GM12878 (cell line): Measurements from ENCODE around the gene XPO6. TPM values are rescaled to one million over a fixed set of nuclear protein-coding genes. Genes with fewer than 3 reads are reported as not detected.

ENCODE experiments used
- ATAC-seq: fragments of 200-7000 bp; cut with Tn5 transposase; 3 replicates; pipeline ENCODE4 v1.9.1; 2020; ENCODE audit warnings: mild to moderate bottlenecking, moderate library complexity
- BruUV-seq: library from RNA; stranded (reverse); fragments of 400-500 nt; replicated peaks from 2 replicates; lab custom pipeline; 2021; lab: Mats Ljungman, UMichigan
- CTCF ChIA-PET: fragments of 300-600 bp; sonication (Branson Sonifier 250); formaldehyde crosslinking; extraction: SDS; loops from one replicate; lab custom pipeline; 2021; ENCODE audit warnings: inconsistent platforms; lab: Yijun Ruan, JAX
- POLR2A ChIA-PET: fragments of 350-600 bp; formaldehyde crosslinking; extraction: SDS; loops from one replicate; lab custom pipeline; 2021; ENCODE audit warnings: inconsistent platforms; lab: Charles Lee
- RAD21 ChIA-PET: fragments of 300-600 bp; sonication (Branson Sonifier 250); formaldehyde crosslinking; loops from one replicate; lab custom pipeline; 2023; ENCODE audit warnings: antibody characterized with exemption; ENCODE audit not compliant: unreplicated experiment; lab: Charles Lee
- SMC1A ChIA-PET: fragments of 300-600 bp; sonication (Branson Sonifier 250); formaldehyde crosslinking; loops from one replicate; lab custom pipeline; 2023; ENCODE audit not compliant: unreplicated experiment, uncharacterized antibody; lab: Charles Lee
- DNase-seq: peaks from one replicate; pipeline ENCODE4 v3.0.0-alpha.2; 2011; ENCODE audit warnings: low read depth, low spot score
- FAIRE-seq: peaks from 3 replicates; lab custom pipeline; 2011; peaks lifted over from hg19 to GRCh38; lab: Jason Lieb, UNC
- H2AFZ ChIP-seq: 2 replicates; pipeline ENCODE4 v1.6.0; 2011; ENCODE audit warnings: low read depth, low read length, control low read depth; ENCODE audit not compliant: control insufficient read depth
- H3K27ac ChIP-seq: 2 replicates; pipeline ENCODE4 v1.5.1; 2011; ENCODE audit warnings: control low read depth; ENCODE audit not compliant: control insufficient read depth, insufficient read depth
- H3K27me3 ChIP-seq, 2 experiments: replicated peaks in 1 of 2; 2 replicates each; pipeline versions ENCODE4 v1.6.0 to v1.6.1; 2011; ENCODE audit warnings: low read length in 1 of 2; ENCODE audit not compliant: control insufficient read depth in 2 of 2, insufficient read depth in 2 of 2
- H3K36me3 ChIP-seq, 2 experiments: 2 replicates each; pipeline ENCODE4 v1.5.1; 2011; ENCODE audit warnings: low read length in 1 of 2; ENCODE audit not compliant: control insufficient read depth in 2 of 2, insufficient read depth in 2 of 2
- H3K4me1 ChIP-seq: 2 replicates; pipeline ENCODE4 v1.6.1; 2011; ENCODE audit warnings: mild to moderate bottlenecking, low read length, moderate library complexity, mixed read lengths; ENCODE audit not compliant: control insufficient read depth, insufficient read depth
- H3K4me2 ChIP-seq: 2 replicates; pipeline ENCODE4 v1.6.0; 2011; ENCODE audit warnings: control low read depth; ENCODE audit not compliant: control insufficient read depth, insufficient read depth
- H3K4me3 ChIP-seq: fragments of 200-600 bp; sonication (generic); 2 replicates; pipeline ENCODE4 v1.5.1; 2016
- H3K79me2 ChIP-seq: 2 replicates; pipeline ENCODE4 v1.6.0; 2011; ENCODE audit warnings: low read length; ENCODE audit not compliant: control insufficient read depth, insufficient read depth
- H3K9ac ChIP-seq: 2 replicates; pipeline ENCODE4 v1.8.0; 2011; ENCODE audit warnings: low read length, control low read depth, mixed read lengths; ENCODE audit not compliant: control insufficient read depth, insufficient read depth
- H3K9me3 ChIP-seq: replicated peaks from 3 replicates; pipeline ENCODE4 v1.5.1; 2011; ENCODE audit warnings: mild to moderate bottlenecking, low read length; ENCODE audit not compliant: control insufficient read depth, insufficient read depth
- H4K20me1 ChIP-seq: 2 replicates; pipeline ENCODE4 v1.6.0; 2011; ENCODE audit not compliant: control insufficient read depth, insufficient read depth
- CBFB ChIP-seq: IDR thresholded peaks from 2 replicates; pipeline ENCODE4 v1.6.1; 2016; ENCODE audit warnings: antibody characterized with exemption, low read depth
- GATAD2B ChIP-seq: fragments of 450-650 bp; conservative IDR thresholded peaks from 2 replicates; pipeline ENCODE4 v1.6.1; 2017; ENCODE audit warnings: low read depth, mild to moderate bottlenecking, moderate library complexity
- HDAC6 ChIP-seq: fragments of 200-600 bp; sonication (generic); IDR thresholded peaks from one replicate; pipeline ENCODE4 v1.8.0; 2017; ENCODE audit warnings: antibody characterized with exemption; ENCODE audit not compliant: unreplicated experiment
- KAT2A ChIP-seq: conservative IDR thresholded peaks from 2 replicates; pipeline ENCODE4 v1.6.1; 2011; ENCODE audit warnings: low read depth, low read length; ENCODE audit not compliant: control insufficient read depth
- NFYB ChIP-seq: IDR thresholded peaks from 2 replicates; pipeline ENCODE4 v1.6.1; 2011; ENCODE audit warnings: low read depth, mild to moderate bottlenecking, low read length, improper control_type of control experiment, moderate library complexity; ENCODE audit not compliant: insufficient read depth
- POU2F2 ChIP-seq: IDR thresholded peaks from 3 replicates; pipeline ENCODE4 v1.6.1; 2011; ENCODE audit warnings: low read depth, mild to moderate bottlenecking, low read length, borderline replicate concordance
- RBBP5 ChIP-seq: fragments of 200-600 bp; sonication (generic); conservative IDR thresholded peaks from 2 replicates; pipeline ENCODE4 v1.6.1; 2016
- RUNX3 ChIP-seq: IDR thresholded peaks from 2 replicates; pipeline ENCODE4 v1.6.1; 2012; ENCODE audit warnings: low read length, inconsistent platforms
- STAT1 ChIP-seq: fragments of 450-650 bp; conservative IDR thresholded peaks from 2 replicates; pipeline ENCODE4 v1.6.1; 2014; ENCODE audit warnings: antibody characterized with exemption, mild to moderate bottlenecking
- SUPT20H ChIP-seq: IDR thresholded peaks from 2 replicates; pipeline ENCODE4 v1.6.1; 2011; ENCODE audit warnings: low read depth, mild to moderate bottlenecking, low read length, moderate library complexity, borderline replicate concordance; ENCODE audit not compliant: control insufficient read depth
- USF2 ChIP-seq: IDR thresholded peaks from 2 replicates; pipeline ENCODE4 v1.6.1; 2011; ENCODE audit warnings: low read depth, low read length, improper control_type of control experiment, borderline replicate concordance
- ZSCAN29 ChIP-seq: fragments of 450-650 bp; IDR thresholded peaks from 2 replicates; pipeline ENCODE4 v1.6.1; 2017; ENCODE audit warnings: mild to moderate bottlenecking, moderate library complexity
- WGBS: methylation state at CpG from one replicate; pipeline ENCODE4 v1.1.6; 2016; ENCODE audit warnings: low lambda C conversion rate; ENCODE audit not compliant: insufficient replicate concordance, insufficient coverage; ENCODE audit errors: missing lambda C conversion rate; 5-methylcytosine and 5-hydroxymethylcytosine counted together
- in situ Hi-C: fragments of 300-500 bp; cut with MboI; formaldehyde crosslinking; loops from 9 replicates; pipeline ENCODE4 v1.14.3; 2018; ENCODE audit warnings: mixed read lengths
- intact Hi-C: fragments of 100-400 bp; cut with micrococcal nuclease; formaldehyde crosslinking; loops from one replicate; pipeline ENCODE4 v1.14.2; 2022; ENCODE audit not compliant: unreplicated experiment
- polyA plus RNA-seq, 11 experiments: library from polyadenylated mRNA; depleted of rRNA in 4 of 11; unstranded in 6 of 11; stranded (reverse) in 5 of 11; fragments of >200 nt; fragmentation: Nextera tagmentation in 4 of 11; fragmentation: Illumina TruSeq in 1 of 11; extraction: Ambion mirVana in 4 of 11; extraction: Trizol in 1 of 11; gene quantifications; 1 replicate in 1 of 11; 2 replicates in 10 of 11; pipeline versions ENCODE4 v1.2.1 to v1.2.3, GENCODE V29; 2011 to 2016; ENCODE audit warnings: inconsistent platforms in 2 of 11, missing spikeins in 2 of 11, low read depth in 1 of 11
- total RNA-seq, 4 experiments: library from RNA; depleted of rRNA in 3 of 4; stranded (reverse); fragments of >200 nt in 3 of 4; fragmentation: Illumina TruSeq in 1 of 4; extraction: Trizol in 1 of 4; gene quantifications; 2 replicates each; pipeline versions ENCODE4 v1.2.1 to v1.2.3, GENCODE V29; 2013 to 2021
- TF ChIP-seq, protein P1 (sequence below): IDR thresholded peaks from 2 replicates; pipeline ENCODE4 v1.6.1; 2012; ENCODE audit warnings: mild to moderate bottlenecking, low read depth, low read length

The XPO6 gene
- total and polyA plus RNA-seq, 10 of the 15 experiments (the other 5 are each of a cell fraction or from before 2014, with no cell fraction given), result 9.9 to 246 (median 110) TPM

DNA sequence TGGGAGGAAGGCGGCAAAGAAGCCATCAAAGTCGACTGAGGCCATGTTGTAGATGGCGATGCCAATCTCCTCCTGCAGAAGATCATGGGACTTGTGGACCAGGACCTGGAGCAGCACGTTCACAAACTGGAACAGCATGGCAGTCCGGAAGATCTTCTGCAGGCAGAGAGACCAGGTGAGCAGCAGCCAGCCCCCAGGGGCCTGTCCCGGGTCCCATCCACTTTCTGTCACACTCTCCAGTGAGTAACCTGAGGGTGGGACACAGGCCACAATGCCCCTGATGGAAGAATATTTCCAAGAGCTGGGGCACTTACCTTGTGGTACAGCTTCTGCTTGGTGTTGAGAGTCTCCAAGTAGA is 110.3 kb downstream of the XPO6 start:
- no peak overlapping the region for H2AFZ ChIP-seq
- no peaks in the 10 kb centered on the region for H3K9me3 ChIP-seq
- no peak overlapping the region for H3K9ac ChIP-seq
- ChIA-PET CTCF (no interaction called here), RAD21 (no interaction called here), SMC1A (no interaction called here), POLR2A (no interaction called here)
- intact Hi-C loops, result no loop called here
- H3K79me2 ChIP-seq, result no peaks in the 10 kb centered on the region
- H4K20me1 ChIP-seq, result no peaks in the 10 kb centered on the region
- peaks cover 50% of the 10 kb centered on the region in 2 experiments for H3K36me3 ChIP-seq
- H3K4me3 ChIP-seq, result no peak overlapping the region
- no peak overlapping the region for H3K4me2 ChIP-seq
- no TSS peak for BruUV-seq
- in situ Hi-C loops, result no loop called here
- no peak overlapping the region for H3K27ac ChIP-seq
- WGBS, result 100% methylated on average over 6 of the region's 6 CpGs
- ATAC-seq (no peak), FAIRE-seq (no peak), DNase-seq (no peak)
- no peaks in the 10 kb centered on the region for H3K4me1 ChIP-seq
- TF ChIP-seq RBBP5 (no peak), CBFB (no peak), SUPT20H (no peak), GATAD2B (no peak), KAT2A (no peak)
- no peaks in the 10 kb centered on the region for H3K27me3 ChIP-seq

DNA sequence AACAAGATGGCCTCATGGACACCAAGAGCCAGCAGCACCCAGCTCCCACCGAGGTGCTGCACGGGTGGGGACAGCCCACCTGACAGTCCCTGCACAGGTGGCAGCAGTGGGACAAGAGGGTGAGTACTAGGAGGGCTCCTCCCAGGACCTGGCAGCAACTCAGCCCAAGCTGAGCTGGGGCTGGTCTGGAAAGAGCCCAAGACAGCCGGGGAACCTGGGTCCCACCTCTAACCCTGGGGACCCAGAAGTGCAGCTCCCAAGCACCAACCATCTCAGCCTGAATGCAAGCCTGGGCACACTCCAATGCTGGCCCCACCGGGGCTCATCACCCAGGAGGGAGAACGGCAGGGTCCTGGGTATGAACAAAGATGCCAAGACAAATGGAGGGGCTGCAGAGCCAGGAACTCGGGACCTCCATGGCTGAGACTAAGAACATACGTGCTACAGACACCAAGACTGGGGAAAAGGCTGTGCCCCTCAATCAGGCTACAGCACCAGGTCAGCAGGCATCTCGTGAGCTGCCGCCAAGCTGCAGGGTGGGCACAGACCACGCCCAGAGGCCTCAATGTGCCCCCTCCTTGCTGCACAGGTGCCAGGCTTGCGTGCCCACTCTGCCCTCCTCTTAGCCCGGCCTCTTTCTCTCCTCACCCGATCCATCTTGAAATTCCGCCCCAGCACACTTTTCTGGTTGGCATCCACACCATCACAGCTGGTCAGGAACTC is 110.8 kb downstream of the XPO6 start:
- Histone ChIP-seq H3K9me3 (no peaks in the 10 kb centered on the region), H2AFZ (no peak overlapping the region), H3K79me2 (no peaks in the 10 kb centered on the region), H3K4me1 (no peaks in the 10 kb centered on the region), H3K27ac (no peak overlapping the region), H3K4me3 (no peak overlapping the region), H3K9ac (no peak overlapping the region), H3K36me3 (peaks cover 46% of the 10 kb centered on the region in 2 experiments), H3K27me3 (no peaks in the 10 kb centered on the region), H3K4me2 (no peak overlapping the region), H4K20me1 (no peaks in the 10 kb centered on the region)
- 97% methylated on average over 14 of the region's 14 CpGs for WGBS
- intact Hi-C loops, result no loop called here
- RAD21 ChIA-PET, result interaction anchor here (0.7 kb wide), 1 partner anchor 117 kb away, joined by 3 read pairs; no protein-coding TSS in a partner anchor
- FAIRE-seq (no peak), ATAC-seq (no peak), DNase-seq (no peak)
- TF ChIP-seq POU2F2 (no peak), NFYB (no peak), RUNX3 (no peak), STAT1 (no peak), USF2 (no peak), ZSCAN29 (no peak), HDAC6 (no peak)
- TF ChIP-seq, protein P1, sequence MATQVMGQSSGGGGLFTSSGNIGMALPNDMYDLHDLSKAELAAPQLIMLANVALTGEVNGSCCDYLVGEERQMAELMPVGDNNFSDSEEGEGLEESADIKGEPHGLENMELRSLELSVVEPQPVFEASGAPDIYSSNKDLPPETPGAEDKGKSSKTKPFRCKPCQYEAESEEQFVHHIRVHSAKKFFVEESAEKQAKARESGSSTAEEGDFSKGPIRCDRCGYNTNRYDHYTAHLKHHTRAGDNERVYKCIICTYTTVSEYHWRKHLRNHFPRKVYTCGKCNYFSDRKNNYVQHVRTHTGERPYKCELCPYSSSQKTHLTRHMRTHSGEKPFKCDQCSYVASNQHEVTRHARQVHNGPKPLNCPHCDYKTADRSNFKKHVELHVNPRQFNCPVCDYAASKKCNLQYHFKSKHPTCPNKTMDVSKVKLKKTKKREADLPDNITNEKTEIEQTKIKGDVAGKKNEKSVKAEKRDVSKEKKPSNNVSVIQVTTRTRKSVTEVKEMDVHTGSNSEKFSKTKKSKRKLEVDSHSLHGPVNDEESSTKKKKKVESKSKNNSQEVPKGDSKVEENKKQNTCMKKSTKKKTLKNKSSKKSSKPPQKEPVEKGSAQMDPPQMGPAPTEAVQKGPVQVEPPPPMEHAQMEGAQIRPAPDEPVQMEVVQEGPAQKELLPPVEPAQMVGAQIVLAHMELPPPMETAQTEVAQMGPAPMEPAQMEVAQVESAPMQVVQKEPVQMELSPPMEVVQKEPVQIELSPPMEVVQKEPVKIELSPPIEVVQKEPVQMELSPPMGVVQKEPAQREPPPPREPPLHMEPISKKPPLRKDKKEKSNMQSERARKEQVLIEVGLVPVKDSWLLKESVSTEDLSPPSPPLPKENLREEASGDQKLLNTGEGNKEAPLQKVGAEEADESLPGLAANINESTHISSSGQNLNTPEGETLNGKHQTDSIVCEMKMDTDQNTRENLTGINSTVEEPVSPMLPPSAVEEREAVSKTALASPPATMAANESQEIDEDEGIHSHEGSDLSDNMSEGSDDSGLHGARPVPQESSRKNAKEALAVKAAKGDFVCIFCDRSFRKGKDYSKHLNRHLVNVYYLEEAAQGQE, result no peak
- SMC1A ChIA-PET, result no interaction called here
- no TSS peak for BruUV-seq
- CTCF ChIA-PET, result no interaction called here
- in situ Hi-C loops, result no loop called here
- POLR2A ChIA-PET, result no interaction called here
